ENCODE measurements around the gene CAPN13.

DNA sequence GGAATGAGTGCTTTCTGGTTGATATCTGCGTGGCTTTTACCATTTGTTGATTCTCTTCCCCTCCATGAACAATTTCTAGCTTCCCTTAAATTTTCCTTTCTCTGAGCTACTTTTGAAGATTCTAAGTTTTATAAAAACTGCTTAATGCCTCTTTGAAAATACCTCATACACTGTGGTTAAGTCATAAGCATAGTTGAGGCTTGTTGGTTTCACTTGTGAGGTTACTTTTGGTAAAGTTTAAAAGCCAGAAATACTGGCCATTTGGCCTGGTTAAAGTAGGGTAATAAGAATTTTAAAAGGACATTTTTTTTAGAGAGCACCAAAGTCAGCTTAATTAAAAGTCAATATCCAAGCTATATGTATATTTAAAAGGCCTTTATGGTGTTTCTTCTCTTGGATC, 21.3 kb upstream of the CAPN13 start:
- TF ChIP-seq GATA3 (IDR thresholded peaks at IDR 0.05; ENCODE audit: low read depth, low read length): no peak
- no peak for TF ChIP-seq GATA2 (IDR thresholded peaks at IDR 0.05; ENCODE audit: low read depth, low read length)

Measured in SH-SY5Y (cell line).